SK-N-SH treated with all-trans-retinoic acid at 6 μM for 48 hours (cell line): ENCODE measurements around the gene CDC6.

Source experiments
- ATAC-seq: fragments of 200-7000 bp; cut with Tn5 transposase; 3 replicates; pipeline ENCODE4 v1.9.1; 2020; ENCODE audit warnings: mild to moderate bottlenecking, moderate library complexity
- ARNTL ChIP-seq: fragments of 450-650 bp; formaldehyde crosslinking; IDR thresholded peaks from 2 replicates; pipeline ENCODE4 v1.5.0; 2020; ENCODE audit warnings: low read depth, mild to moderate bottlenecking, moderate library complexity, borderline replicate concordance
- BACH2 ChIP-seq: fragments of 250-450 bp; sonication (Bioruptor Pico); IDR thresholded peaks from 2 replicates; pipeline ENCODE4 v1.9.0; 2021; ENCODE audit warnings: mild to moderate bottlenecking, borderline replicate concordance
- CREB5 ChIP-seq: fragments of 250-450 bp; sonication (Bioruptor Pico); IDR thresholded peaks from 2 replicates; pipeline ENCODE4 v1.5.1; 2020; ENCODE audit warnings: low read depth, mild to moderate bottlenecking, moderate library complexity
- ESRRG ChIP-seq: fragments of 250-450 bp; sonication (Bioruptor Pico); IDR thresholded peaks from 2 replicates; pipeline ENCODE4 v1.6.1; 2021; ENCODE audit warnings: mild to moderate bottlenecking
- GLIS3 ChIP-seq: fragments of 250-450 bp; sonication (Bioruptor Pico); IDR thresholded peaks from 2 replicates; pipeline ENCODE4 v1.5.0; 2020; ENCODE audit warnings: mild to moderate bottlenecking, moderate library complexity
- ISL1 ChIP-seq: fragments of 250-450 bp; sonication (Bioruptor Pico); IDR thresholded peaks from 2 replicates; pipeline ENCODE4 v2.1.2; 2022; ENCODE audit warnings: mild to moderate bottlenecking, moderate library complexity
- OSR1 ChIP-seq: fragments of 250-450 bp; sonication (Bioruptor Pico); IDR thresholded peaks from 2 replicates; pipeline ENCODE4 v1.8.0; 2022; ENCODE audit warnings: moderate library complexity, mild to moderate bottlenecking, inconsistent platforms
- PATZ1 ChIP-seq: fragments of 250-450 bp; sonication (Bioruptor Pico); IDR thresholded peaks from 2 replicates; pipeline ENCODE4 v1.8.0; 2020; ENCODE audit warnings: mild to moderate bottlenecking, moderate library complexity, borderline replicate concordance
- POU6F1 ChIP-seq: fragments of 250-450 bp; sonication (Bioruptor Pico); IDR thresholded peaks from 2 replicates; pipeline ENCODE4 v1.8.0; 2021; ENCODE audit warnings: low read depth, mild to moderate bottlenecking, moderate library complexity, borderline replicate concordance
- RARB ChIP-seq: fragments of 250-450 bp; sonication (Bioruptor Pico); IDR thresholded peaks from 2 replicates; pipeline ENCODE4 v1.8.0; 2021; ENCODE audit warnings: mild to moderate bottlenecking, moderate library complexity
- SNAI2 ChIP-seq: fragments of 250-450 bp; sonication (Bioruptor Pico); IDR thresholded peaks from 2 replicates; pipeline ENCODE4 v1.5.0; 2020; ENCODE audit warnings: mild to moderate bottlenecking, moderate library complexity
- TCF4 ChIP-seq: fragments of 250-450 bp; sonication (Bioruptor Pico); IDR thresholded peaks from 2 replicates; pipeline ENCODE4 v1.8.0; 2021; ENCODE audit warnings: mild to moderate bottlenecking, moderate library complexity, borderline replicate concordance
- TOX ChIP-seq: fragments of 250-450 bp; sonication (Bioruptor Pico); IDR thresholded peaks from 2 replicates; pipeline ENCODE4 v1.8.0; 2021; ENCODE audit warnings: mild to moderate bottlenecking, moderate library complexity, borderline replicate concordance
- TSHZ2 ChIP-seq: fragments of 250-450 bp; sonication (Bioruptor Pico); IDR thresholded peaks from 2 replicates; pipeline ENCODE4 v1.5.0; 2020; ENCODE audit warnings: mild to moderate bottlenecking, moderate library complexity
- ZFP30 ChIP-seq: fragments of 450-650 bp; formaldehyde crosslinking; IDR thresholded peaks from 2 replicates; pipeline ENCODE4 v1.5.0; 2022; ENCODE audit warnings: mild to moderate bottlenecking, moderate library complexity
- ZNF70 ChIP-seq: fragments of 450-650 bp; formaldehyde crosslinking; IDR thresholded peaks from 2 replicates; pipeline ENCODE4 v1.5.0; 2020; ENCODE audit warnings: mild to moderate bottlenecking, moderate library complexity
- ZNF8 ChIP-seq: fragments of 450-650 bp; formaldehyde crosslinking; IDR thresholded peaks from 2 replicates; pipeline ENCODE4 v1.5.0; 2020; ENCODE audit warnings: mild to moderate bottlenecking, moderate library complexity

Gene CDC6

GRCh38 chr17:40307001-40307730 lies 19.5 kb downstream of the CDC6 start (continued):
- peak; percentile 85 for TF ChIP-seq PATZ1 (CRISPR knock-in tag)
- peak; percentile 35; the same call in 1 of the 2 replicates for TF ChIP-seq ZNF8 (CRISPR knock-in tag)
- TF ChIP-seq GLIS3 (CRISPR knock-in tag): no peak
- 0 out of 2 replicates have a peak, but pooled peaks have one; percentile 50 for TF ChIP-seq ZNF70

- TF ChIP-seq CREB5 (no peak), ISL1 (CRISPR knock-in tag) (no peak), RARB (CRISPR knock-in tag) (no peak), OSR1 (CRISPR knock-in tag) (no peak), ZNF8 (CRISPR knock-in tag) (no peak), POU6F1 (CRISPR knock-in tag) (no peak), TOX (CRISPR knock-in tag) (no peak), ESRRG (CRISPR knock-in tag) (no peak), GLIS3 (CRISPR knock-in tag) (no peak), SNAI2 (CRISPR knock-in tag) (no peak), TCF4 (no peak), ARNTL (CRISPR knock-in tag) (no peak), PATZ1 (CRISPR knock-in tag) (no peak), ZFP30 (no peak), BACH2 (CRISPR knock-in tag) (no peak)
- ATAC-seq: no peak
Observed at GRCh38 chr17:40307740-40308239, 20.1 kb downstream of the CDC6 start.

- no peak for TF ChIP-seq ISL1 (CRISPR knock-in tag)
- peak; percentile 41; the same call in 1 of the 2 replicates for TF ChIP-seq TSHZ2 (CRISPR knock-in tag)
- peak; percentile 28 for ATAC-seq
Observed at GRCh38 chr17:40309031-40309948, 21.6 kb downstream of the CDC6 start, which contains the start of gene RARA. Gene RARA, plus strand, starts transcription at chr17:40309180. Its CDS starts 22,039 bp downstream, at chr17:40331219.
